Hepatocyte (in vitro differentiated cells): ENCODE measurements around the gene GPR39. TPM values are rescaled to one million over a fixed set of nuclear protein-coding genes. Genes with fewer than 3 reads are reported as not detected.

Experiments used
- DNase-seq: peaks from one replicate; pipeline ENCODE4 v3.0.0-alpha.2; 2016; ENCODE audit warnings: low spot score
- H2AFZ ChIP-seq: fragments of 200-600 bp; sonication (generic); 2 replicates; pipeline ENCODE4 v1.6.0; 2016; ENCODE audit warnings: antibody characterized with exemption, mild to moderate bottlenecking
- H3K27ac ChIP-seq: fragments of 200-600 bp; sonication (generic); 2 replicates; pipeline ENCODE4 v1.5.1; 2016; ENCODE audit warnings: mild to moderate bottlenecking
- H3K27me3 ChIP-seq: fragments of 200-600 bp; sonication (generic); 2 replicates; pipeline ENCODE4 v1.6.1; 2016
- H3K36me3 ChIP-seq: fragments of 200-600 bp; sonication (generic); replicated peaks from 2 replicates; pipeline ENCODE4 v1.5.1; 2016; ENCODE audit warnings: low read depth; ENCODE audit not compliant: insufficient read depth
- H3K4me1 ChIP-seq: fragments of 200-600 bp; sonication (generic); 2 replicates; pipeline ENCODE4 v1.5.1; 2016; ENCODE audit warnings: mild to moderate bottlenecking, moderate library complexity; ENCODE audit not compliant: insufficient read depth
- H3K4me2 ChIP-seq: fragments of 200-600 bp; sonication (generic); 2 replicates; pipeline ENCODE4 v1.6.0; 2016
- H3K4me3 ChIP-seq: fragments of 200-600 bp; sonication (generic); 2 replicates; pipeline ENCODE4 v1.5.1; 2016; ENCODE audit warnings: mild to moderate bottlenecking
- H3K79me2 ChIP-seq: fragments of 200-600 bp; sonication (generic); 2 replicates; pipeline ENCODE4 v1.6.0; 2017; ENCODE audit warnings: mild to moderate bottlenecking
- H3K9me2 ChIP-seq: fragments of 200-600 bp; sonication (generic); replicated peaks from 2 replicates; pipeline ENCODE4 v1.6.0; 2017; ENCODE audit warnings: mild to moderate bottlenecking; ENCODE audit not compliant: insufficient read depth
- H3K9me3 ChIP-seq: fragments of 200-600 bp; sonication (generic); 2 replicates; pipeline ENCODE4 v1.5.1; 2016; ENCODE audit warnings: low read depth, mild to moderate bottlenecking
- H4K20me1 ChIP-seq: fragments of 200-600 bp; sonication (generic); 2 replicates; pipeline ENCODE4 v1.6.0; 2016; ENCODE audit warnings: mild to moderate bottlenecking; ENCODE audit not compliant: insufficient read depth, poor library complexity, severe bottlenecking
- EZH2 ChIP-seq: fragments of 200-600 bp; sonication (generic); IDR thresholded peaks from 2 replicates; pipeline ENCODE4 v1.6.1; 2016; ENCODE audit warnings: antibody characterized with exemption, mild to moderate bottlenecking, borderline replicate concordance
- EZH2phosphoT487 ChIP-seq: fragments of 200-600 bp; sonication (generic); IDR thresholded peaks from one replicate; pipeline ENCODE4 v1.6.1; 2018; ENCODE audit warnings: antibody characterized with exemption, mild to moderate bottlenecking, low read depth, moderate library complexity; ENCODE audit not compliant: unreplicated experiment, severe bottlenecking
- WGBS: methylation state at CpG from one replicate; pipeline ENCODE4 v1.1.6; 2016; ENCODE audit warnings: low lambda C conversion rate; ENCODE audit errors: missing lambda C conversion rate; 5-methylcytosine and 5-hydroxymethylcytosine counted together
- polyA plus RNA-seq: library from polyadenylated mRNA; unstranded; fragments of >200 nt; fragmentation: Nextera tagmentation; extraction: Ambion mirVana; gene quantifications from 2 replicates; pipeline ENCODE4 v1.2.1, GENCODE V29; 2016
- total RNA-seq: library from RNA; depleted of rRNA; stranded (reverse); fragments of >200 nt; gene quantifications from 2 replicates; pipeline ENCODE4 v1.2.3, GENCODE V29; 2014
- TF ChIP-seq, protein P1 (sequence below): fragments of 200-600 bp; sonication (generic); IDR thresholded peaks from 2 replicates; pipeline ENCODE4 v1.5.1; 2016; ENCODE audit warnings: antibody characterized with exemption, mild to moderate bottlenecking; ENCODE audit not compliant: poor library complexity

Gene GPR39
- total and polyA plus RNA-seq, 2 experiments from 2014 or later, result 11.1 to 14.5 TPM

DNA sequence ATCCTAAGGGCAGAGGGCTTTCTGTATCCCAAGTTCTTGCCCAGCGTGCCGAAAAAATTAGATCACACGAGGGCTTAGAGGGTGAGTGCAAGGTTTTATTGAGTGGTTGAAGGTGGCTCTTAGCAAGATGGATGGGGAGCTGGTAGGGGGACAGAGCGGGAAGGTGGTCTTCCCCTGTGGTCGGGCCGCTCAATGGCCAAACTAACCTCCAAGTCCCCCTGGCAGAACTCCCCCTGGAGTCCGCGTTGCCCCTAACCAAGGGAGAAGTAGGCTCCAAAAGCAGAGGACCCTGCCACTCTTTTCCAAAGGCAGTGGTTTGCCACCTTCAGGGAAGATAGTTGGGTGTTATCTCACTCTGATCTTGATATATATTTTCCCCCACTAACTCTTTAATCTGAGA is 190.0 kb downstream of the GPR39 start:
- H3K4me2 ChIP-seq, result no peak overlapping the region
- no peak overlapping the region for H3K4me3 ChIP-seq
- H2AFZ ChIP-seq, result no peak overlapping the region
- 93% methylated on average over 8 of the region's 8 CpGs for WGBS
- no peaks in the 10 kb centered on the region for H3K9me3 ChIP-seq
- no peaks in the 10 kb centered on the region for H4K20me1 ChIP-seq
- no peaks in the 10 kb centered on the region for H3K27me3 ChIP-seq
- H3K4me1 ChIP-seq, result no peaks in the 10 kb centered on the region
- no peaks in the 10 kb centered on the region for H3K9me2 ChIP-seq
- H3K79me2 ChIP-seq, result no peaks in the 10 kb centered on the region
- no peaks in the 10 kb centered on the region for H3K36me3 ChIP-seq
- DNase-seq, result no peak
- H3K27ac ChIP-seq, result no peak overlapping the region
- TF ChIP-seq EZH2 (no peak), EZH2phosphoT487 (no peak)
- TF ChIP-seq, protein P1, sequence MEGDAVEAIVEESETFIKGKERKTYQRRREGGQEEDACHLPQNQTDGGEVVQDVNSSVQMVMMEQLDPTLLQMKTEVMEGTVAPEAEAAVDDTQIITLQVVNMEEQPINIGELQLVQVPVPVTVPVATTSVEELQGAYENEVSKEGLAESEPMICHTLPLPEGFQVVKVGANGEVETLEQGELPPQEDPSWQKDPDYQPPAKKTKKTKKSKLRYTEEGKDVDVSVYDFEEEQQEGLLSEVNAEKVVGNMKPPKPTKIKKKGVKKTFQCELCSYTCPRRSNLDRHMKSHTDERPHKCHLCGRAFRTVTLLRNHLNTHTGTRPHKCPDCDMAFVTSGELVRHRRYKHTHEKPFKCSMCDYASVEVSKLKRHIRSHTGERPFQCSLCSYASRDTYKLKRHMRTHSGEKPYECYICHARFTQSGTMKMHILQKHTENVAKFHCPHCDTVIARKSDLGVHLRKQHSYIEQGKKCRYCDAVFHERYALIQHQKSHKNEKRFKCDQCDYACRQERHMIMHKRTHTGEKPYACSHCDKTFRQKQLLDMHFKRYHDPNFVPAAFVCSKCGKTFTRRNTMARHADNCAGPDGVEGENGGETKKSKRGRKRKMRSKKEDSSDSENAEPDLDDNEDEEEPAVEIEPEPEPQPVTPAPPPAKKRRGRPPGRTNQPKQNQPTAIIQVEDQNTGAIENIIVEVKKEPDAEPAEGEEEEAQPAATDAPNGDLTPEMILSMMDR, result no peak

DNA sequence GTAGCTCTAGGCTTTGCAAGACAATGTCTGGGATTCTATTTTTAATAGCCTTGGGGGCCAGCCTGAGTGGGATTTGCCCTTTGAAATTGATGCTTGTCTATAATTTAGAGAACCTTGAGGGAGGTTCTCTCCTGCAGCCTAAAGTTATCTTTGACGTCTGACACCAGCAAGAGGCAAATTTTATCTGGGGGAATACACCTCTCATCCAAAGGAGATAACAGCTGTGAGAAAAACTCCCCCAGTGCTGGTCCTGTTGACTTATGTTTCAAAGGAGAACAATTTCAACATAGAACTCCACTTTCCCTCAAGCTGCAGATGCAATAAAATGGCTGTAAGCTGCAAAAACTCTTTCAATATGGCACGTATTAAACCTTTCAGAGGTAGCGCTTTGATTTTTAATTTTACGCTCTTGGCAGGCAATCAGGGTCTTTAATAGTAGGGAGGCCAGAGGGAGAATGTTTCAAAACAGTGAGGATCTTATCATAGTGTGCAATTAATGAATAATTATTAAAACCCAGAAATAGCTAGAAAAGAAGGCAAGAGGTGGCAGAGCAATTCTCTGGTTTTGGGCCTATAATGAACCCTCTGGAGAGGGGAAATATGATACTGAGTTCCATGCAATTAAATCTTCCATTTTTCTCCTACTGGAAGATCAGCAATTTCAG is 191.0 kb downstream of the GPR39 start:
- no peaks in the 10 kb centered on the region for H3K36me3 ChIP-seq
- no peak overlapping the region for H2AFZ ChIP-seq
- TF ChIP-seq EZH2phosphoT487, result no peak
- TF ChIP-seq, protein P1, result no peak
- no peak for TF ChIP-seq EZH2
- no peaks in the 10 kb centered on the region for H3K9me2 ChIP-seq
- DNase-seq, result no peak
- H3K9me3 ChIP-seq, result no peaks in the 10 kb centered on the region
- no peak overlapping the region for H3K27ac ChIP-seq
- 65% methylated on average over 4 of the region's 4 CpGs for WGBS
- H3K4me2 ChIP-seq, result no peak overlapping the region
- H4K20me1 ChIP-seq, result no peaks in the 10 kb centered on the region
- H3K4me1 ChIP-seq, result no peaks in the 10 kb centered on the region
- no peaks in the 10 kb centered on the region for H3K27me3 ChIP-seq
- no peak overlapping the region for H3K4me3 ChIP-seq
- no peaks in the 10 kb centered on the region for H3K79me2 ChIP-seq

DNA sequence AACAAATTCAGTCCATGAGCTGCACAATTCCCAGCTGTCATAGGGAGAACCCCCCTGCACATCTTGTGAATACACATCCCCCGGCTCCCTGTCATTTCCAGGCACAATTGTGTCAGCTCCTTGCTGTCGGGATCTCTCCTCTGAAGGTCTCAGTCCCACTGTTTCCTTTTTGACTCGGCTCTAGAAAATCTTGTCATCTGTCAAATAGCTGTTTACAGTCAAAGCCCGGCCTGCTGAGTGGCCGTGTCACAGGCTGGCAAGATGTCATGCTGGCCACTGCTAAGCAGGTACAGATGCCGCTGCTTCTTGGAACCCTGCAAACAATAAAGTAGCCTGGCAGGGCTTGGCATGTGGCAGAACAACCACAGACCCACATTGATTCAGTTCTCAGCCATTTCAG is 191.7 kb downstream of the GPR39 start:
- Histone ChIP-seq H3K79me2 (no peaks in the 10 kb centered on the region), H3K4me2 (no peak overlapping the region), H3K36me3 (no peaks in the 10 kb centered on the region), H3K4me1 (no peaks in the 10 kb centered on the region), H3K4me3 (no peak overlapping the region), H4K20me1 (no peaks in the 10 kb centered on the region), H3K9me2 (no peaks in the 10 kb centered on the region), H2AFZ (no peak overlapping the region), H3K9me3 (no peaks in the 10 kb centered on the region), H3K27ac (no peak overlapping the region), H3K27me3 (no peaks in the 10 kb centered on the region)
- 75% methylated on average over 6 of the region's 6 CpGs for WGBS
- no peak for TF ChIP-seq EZH2phosphoT487
- TF ChIP-seq, protein P1, result no peak
- no peak for TF ChIP-seq EZH2
- no peak for DNase-seq
